ENCODE results near the gene CACNG6.

Gene CACNG6

GRCh38 chr19:54045771-54046170, 54.3 kb downstream of the CACNG6 start:
- no peak for DNase-seq (ENCODE audit: low read depth)

DNA sequence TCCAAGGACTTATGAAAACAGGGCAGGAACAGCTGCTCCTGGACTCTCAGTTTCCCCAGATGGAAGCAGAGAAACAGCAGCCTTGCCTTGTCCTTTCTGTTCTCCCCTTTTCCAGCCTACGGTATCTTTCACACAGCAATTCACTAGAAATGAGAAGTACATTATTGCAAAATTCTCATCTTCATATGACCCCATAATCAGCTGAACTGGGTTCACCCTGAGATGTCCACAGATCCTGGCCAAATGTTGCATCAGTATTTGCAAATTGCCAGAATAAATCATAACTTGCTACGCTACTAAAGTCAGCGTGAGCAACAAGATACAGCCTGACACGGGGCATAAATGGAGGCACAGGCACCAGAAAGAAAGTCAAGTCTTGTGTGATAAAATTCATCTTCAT, 56.2 kb downstream of the CACNG6 start:
- DNase-seq (ENCODE audit: low read depth) = no peak
